K562 (cell line): ENCODE measurements around the gene STRN3. TPM values are rescaled to one million over a fixed set of nuclear protein-coding genes. Genes with fewer than 3 reads are reported as not detected.
A peak's percentile ranks its signal among the peaks of the same experiment; 100 is the strongest.

Experiments used
- ATAC-seq: fragments of 200-7000 bp; cut with Tn5 transposase; 3 replicates; pipeline ENCODE4 v1.9.1; 2020; ENCODE audit warnings: moderate library complexity
- BruUV-seq: library from RNA; stranded (reverse); fragments of 400-500 nt; replicated peaks from 2 replicates; lab custom pipeline; 2021; lab: Mats Ljungman, UMichigan
- CTCF ChIA-PET: fragments of 300-600 bp; formaldehyde crosslinking; extraction: SDS; loops from one replicate; lab custom pipeline; 2021; ENCODE audit warnings: low intra/inter-chr PET ratio; lab: Yijun Ruan, JAX
- POLR2A ChIA-PET: fragments of 300-600, 350-650 bp; sonication (Branson Sonifier 250); formaldehyde crosslinking; extraction: SDS; loops from one replicate; lab custom pipeline; 2021; ENCODE audit warnings: antibody characterized with exemption, inconsistent platforms; lab: Yijun Ruan, JAX
- DNase-seq, 4 experiments: peaks; one replicate each; pipeline versions ENCODE4 v3.0.0 to v3.0.0-alpha.2; 2011 to 2018; ENCODE audit warnings: low spot score in 3 of 4, mixed read lengths in 3 of 4; ENCODE audit errors: extremely low read depth in 1 of 4
- FAIRE-seq: peaks from 2 replicates; lab custom pipeline; 2011; peaks lifted over from hg19 to GRCh38; lab: Jason Lieb, UNC
- H2AFZ ChIP-seq: 2 replicates; pipeline ENCODE4 v1.6.0; 2011; ENCODE audit warnings: low read depth, low read length, control low read depth, inconsistent platforms
- H3K27ac ChIP-seq: fragments of 200-600 bp; 3 replicates; pipeline ENCODE4 v1.8.0; 2011; ENCODE audit warnings: low read depth, mild to moderate bottlenecking, control low read depth, inconsistent platforms, low read length, moderate library complexity, mixed read lengths; ENCODE audit errors: extremely low read depth
- H3K27me3 ChIP-seq, 2 experiments: fragments of 300-600 bp in 1 of 2; 2 replicates in 1 of 2; 3 replicates in 1 of 2; pipeline versions ENCODE4 v1.6.0 to v1.8.0; 2011; ENCODE audit warnings: inconsistent platforms in 2 of 2, low read length in 2 of 2, mild to moderate bottlenecking in 1 of 2, mixed read lengths in 1 of 2, moderate library complexity in 1 of 2; ENCODE audit not compliant: control insufficient read depth in 2 of 2, insufficient read depth in 2 of 2
- H3K36me3 ChIP-seq: fragments of 300-600 bp; 3 replicates; pipeline ENCODE4 v1.8.0; 2011; ENCODE audit warnings: mild to moderate bottlenecking, low read length, inconsistent platforms; ENCODE audit not compliant: control insufficient read depth, insufficient read depth
- H3K4me1 ChIP-seq, 2 experiments: fragments of 200-600 bp in 1 of 2; replicated peaks in 1 of 2; 2 replicates in 1 of 2; 3 replicates in 1 of 2; pipeline versions ENCODE4 v1.5.1 to v1.8.0; 2011; ENCODE audit warnings: inconsistent platforms in 2 of 2, low read length in 2 of 2, mild to moderate bottlenecking in 1 of 2, mixed read lengths in 1 of 2, moderate library complexity in 1 of 2; ENCODE audit not compliant: control insufficient read depth in 2 of 2, insufficient read depth in 2 of 2
- H3K4me2 ChIP-seq: 2 replicates; pipeline ENCODE4 v1.6.1; 2011; ENCODE audit warnings: low read length, control low read depth, inconsistent platforms, mixed read lengths; ENCODE audit not compliant: insufficient read depth
- H3K4me3 ChIP-seq: fragments of 200-600 bp; sonication (generic), shearing (Covaris generic); 2 replicates; pipeline ENCODE4 v1.5.1; 2016; ENCODE audit warnings: control low read depth, inconsistent platforms
- H3K79me2 ChIP-seq: fragments of 200-600 bp; 3 replicates; pipeline ENCODE4 v1.8.0; 2011; ENCODE audit warnings: low read length, inconsistent platforms; ENCODE audit not compliant: control insufficient read depth, insufficient read depth
- H3K9ac ChIP-seq, 2 experiments: 2 replicates each; pipeline versions ENCODE4 v1.6.0 to v1.6.1; 2011; ENCODE audit warnings: low read depth in 2 of 2, low read length in 2 of 2, control low read depth in 1 of 2, inconsistent platforms in 1 of 2, mild to moderate bottlenecking in 1 of 2, mixed read lengths in 1 of 2; ENCODE audit not compliant: insufficient read depth in 1 of 2
- H3K9me1 ChIP-seq: one replicate; pipeline ENCODE4 v1.6.0; 2011; ENCODE audit warnings: inconsistent platforms, mild to moderate bottlenecking, low read length, moderate library complexity; ENCODE audit not compliant: control insufficient read depth, insufficient read depth
- H3K9me3 ChIP-seq: replicated peaks from 2 replicates; pipeline ENCODE4 v1.5.1; 2011; ENCODE audit warnings: low read depth, low read length, inconsistent platforms; ENCODE audit not compliant: control insufficient read depth, insufficient read depth
- H4K20me1 ChIP-seq: replicated peaks from 2 replicates; pipeline ENCODE4 v1.6.1; 2011; ENCODE audit warnings: low read length, inconsistent platforms, mixed read lengths; ENCODE audit not compliant: control insufficient read depth, insufficient read depth
- CTCF ChIP-seq, 3 experiments: IDR thresholded peaks in 2 of 3; conservative IDR thresholded peaks in 1 of 3; 2 replicates each; pipeline ENCODE4 v1.5.1; 2011 to 2012; ENCODE audit warnings: low read length in 3 of 3, mild to moderate bottlenecking in 3 of 3, control low read depth in 2 of 3, improper control_type of control experiment in 1 of 3, inconsistent platforms in 1 of 3, low read depth in 1 of 3, mixed read lengths in 1 of 3, moderate library complexity in 1 of 3; ENCODE audit not compliant: insufficient read depth in 2 of 3
- NCOR1 ChIP-seq: fragments of 450-650 bp; IDR thresholded peaks from 2 replicates; pipeline ENCODE4 v1.6.1; 2016; ENCODE audit warnings: mild to moderate bottlenecking, moderate library complexity
- PHF8 ChIP-seq: fragments of 200-600 bp; sonication (generic); IDR thresholded peaks from 2 replicates; pipeline ENCODE4 v1.6.1; 2012; ENCODE audit warnings: mixed run types, mild to moderate bottlenecking, inconsistent platforms, low read length, moderate library complexity, borderline replicate concordance
- RAD21 ChIP-seq, 2 experiments: fragments of 250-450 bp in 1 of 2; fragments of 450-650 bp in 1 of 2; sonication (Bioruptor Pico) in 1 of 2; formaldehyde crosslinking in 1 of 2; IDR thresholded peaks in 1 of 2; conservative IDR thresholded peaks in 1 of 2; 2 replicates each; pipeline versions ENCODE4 v1.4.0 to v1.8.0; 2020 to 2022; ENCODE audit warnings: mild to moderate bottlenecking in 2 of 2, moderate library complexity in 1 of 2
- in situ Hi-C: fragments of 300-500 bp; cut with MboI; formaldehyde crosslinking; loops from 4 replicates; pipeline ENCODE4 v1.15.0; 2018; ENCODE audit warnings: inconsistent platforms, mixed read lengths
- intact Hi-C: fragments of 100-400 bp; cut with micrococcal nuclease; formaldehyde crosslinking; loops from 2 replicates; pipeline ENCODE4 v1.14.2; 2022
- polyA plus RNA-seq, 8 experiments: library from polyadenylated mRNA; depleted of rRNA in 4 of 8; stranded (reverse) in 5 of 8; unstranded in 3 of 8; fragments of >200 nt; fragmentation: Nextera tagmentation in 2 of 8; fragmentation: Illumina TruSeq in 1 of 8; extraction: Ambion mirVana in 2 of 8; extraction: Trizol in 1 of 8; gene quantifications; 2 replicates each; pipeline versions ENCODE4 v1.2.1 to v1.2.3, GENCODE V29; 2011 to 2014; ENCODE audit warnings: inconsistent platforms in 1 of 8, missing spikeins in 1 of 8
- total RNA-seq, 7 experiments: library from RNA; depleted of rRNA in 6 of 7; stranded (reverse); fragments of >200 nt in 6 of 7; fragmentation: Illumina TruSeq in 2 of 7; extraction: Trizol in 2 of 7; gene quantifications; 2 replicates each; pipeline versions ENCODE4 v1.2.1 to v1.2.3, GENCODE V29; 2011 to 2021; ENCODE audit warnings: low replicate concordance in 1 of 7

STRN3 gene
- total and polyA plus RNA-seq, 9 of the 15 experiments (the other 6 are each of a cell fraction or from before 2014, with no cell fraction given) = 5.9 to 29.1 (median 16.0) TPM

- Histone ChIP-seq H3K4me1 (peaks cover 0 to 6% of the 10 kb centered on the region in 2 experiments; a peak in 2 of 5 replicates), H3K9me1 (no peaks in the 10 kb centered on the region), H4K20me1 (no peaks in the 10 kb centered on the region), H3K9ac (no peak overlapping the region), H3K4me3 (no peak overlapping the region), H3K27me3 (no peaks in the 10 kb centered on the region), H2AFZ (no peak overlapping the region), H3K4me2 (no peak overlapping the region), H3K27ac (no peak overlapping the region), H3K36me3 (peaks cover 78% of the 10 kb centered on the region), H3K9me3 (no peaks in the 10 kb centered on the region), H3K79me2 (peaks cover 3% of the 10 kb centered on the region; the same call in 1 of the 3 replicates)
- ChIA-PET POLR2A (no interaction called here), CTCF (interaction anchor here (0.6 to 2.4 kb wide), 3 partner anchors 226 to 249 kb away, joined by 3 to 10 read pairs (median 5); no protein-coding TSS in a partner anchor)
- intact Hi-C loops = loop anchor here (2.0 to 5.0 kb wide), 3 partner anchors 175 to 345 kb away; no protein-coding TSS in a partner anchor
- peak; percentile 15 for FAIRE-seq
- DNase-seq = no peak
- ATAC-seq = peak; percentile 53
- TF ChIP-seq NCOR1 = no peak
- peak in 1 of 3 experiments; percentile 28; a peak in 1 of 6 replicates for TF ChIP-seq CTCF (IDR thresholded peaks at IDR 0.05 in 2 of 3, conservative IDR thresholded peaks at IDR 0.05 in 1 of 3; ENCODE audit: insufficient read depth in 2 of 3, low read depth in 1 of 3, low read length in 3 of 3)
- TF ChIP-seq PHF8 = no peak
- peak in 1 of 2 experiments; percentile 43; a peak in 2 of 4 replicates for TF ChIP-seq RAD21 (CRISPR knock-in tag; conservative IDR thresholded peaks at IDR 0.05 in 1 of 2, IDR thresholded peaks at IDR 0.05 in 1 of 2)
- in situ Hi-C loops = no loop called here
- BruUV-seq = no TSS peak
These were observed 119.2 kb downstream of the STRN3 start for GRCh38 chr14:30906752-30907658.
